SK-N-SH (cell line): ENCODE results near the gene KIF18A. TPM values are rescaled to one million over a fixed set of nuclear protein-coding genes. Genes with fewer than 3 reads are reported as not detected.

Source experiments
- CTCF ChIA-PET: fragments of 300-600, 350-600 bp; formaldehyde crosslinking; extraction: SDS; loops from one replicate; lab custom pipeline; 2021; lab: Yijun Ruan, JAX
- POLR2A ChIA-PET: fragments of 350-600 bp; sonication (Branson Sonifier 250); formaldehyde crosslinking; extraction: SDS; loops from one replicate; lab custom pipeline; 2020; ENCODE audit warnings: antibody characterized with exemption, inconsistent platforms; lab: Yijun Ruan, JAX
- DNase-seq: peaks from one replicate; pipeline ENCODE4 v3.0.0; 2012
- H2AFZ ChIP-seq: fragments of 200-600 bp; sonication (generic); 2 replicates; pipeline ENCODE4 v1.8.1; 2016; ENCODE audit warnings: antibody characterized with exemption, mild to moderate bottlenecking, low read depth
- H3F3A ChIP-seq: fragments of 200-600 bp; sonication (generic); replicated peaks from 2 replicates; pipeline ENCODE3; 2016; ENCODE audit warnings: antibody characterized with exemption, mild to moderate bottlenecking; ENCODE audit not compliant: insufficient read depth
- H3K27ac ChIP-seq, 2 experiments: fragments of 200-500 bp in 1 of 2; fragments of 200-600 bp in 1 of 2; sonication (Bioruptor generic) in 1 of 2; sonication (generic), shearing (Covaris generic) in 1 of 2; 2 replicates each; pipeline versions ENCODE4 v1.5.1 to v1.6.1; 2014 to 2016; ENCODE audit warnings: low read depth in 2 of 2, inconsistent platforms in 1 of 2, low read length in 1 of 2, mild to moderate bottlenecking in 1 of 2, mixed read lengths in 1 of 2
- H3K27me3 ChIP-seq: fragments of 200-600 bp; sonication (generic), shearing (Covaris generic); 2 replicates; pipeline ENCODE4 v1.6.1; 2016; ENCODE audit warnings: mixed run types; ENCODE audit not compliant: insufficient read depth
- H3K36me3 ChIP-seq, 2 experiments: fragments of 200-500 bp in 1 of 2; fragments of 200-600 bp in 1 of 2; sonication (Bioruptor generic) in 1 of 2; sonication (generic) in 1 of 2; replicated peaks in 1 of 2; 2 replicates each; pipeline versions ENCODE3 to v1.5.1; 2014 to 2016; ENCODE audit warnings: low read length in 1 of 2, mild to moderate bottlenecking in 1 of 2; ENCODE audit not compliant: insufficient read depth in 2 of 2, control insufficient read depth in 1 of 2
- H3K4me1 ChIP-seq, 2 experiments: fragments of 200-500 bp in 1 of 2; fragments of 200-600 bp in 1 of 2; sonication (Bioruptor generic) in 1 of 2; sonication (generic), shearing (Covaris generic) in 1 of 2; 2 replicates each; pipeline versions ENCODE4 v1.5.1 to v1.6.1; 2014 to 2016; ENCODE audit warnings: low read depth in 1 of 2, low read length in 1 of 2, mixed run types in 1 of 2; ENCODE audit not compliant: insufficient read depth in 2 of 2, control insufficient read depth in 1 of 2
- H3K4me2 ChIP-seq: fragments of 200-600 bp; sonication (generic), shearing (Covaris generic); 2 replicates; pipeline ENCODE4 v1.6.1; 2017; ENCODE audit warnings: mixed run types
- H3K4me3 ChIP-seq, 2 experiments: fragments of 200-500 bp in 1 of 2; fragments of 200-600 bp in 1 of 2; sonication (Bioruptor generic) in 1 of 2; sonication (generic), shearing (Covaris generic) in 1 of 2; 2 replicates each; pipeline versions ENCODE4 v1.5.1 to v1.8.1; 2014 to 2016; ENCODE audit warnings: low read depth in 2 of 2, inconsistent platforms in 1 of 2, low read length in 1 of 2, mild to moderate bottlenecking in 1 of 2, mixed read lengths in 1 of 2, moderate library complexity in 1 of 2
- H3K79me2 ChIP-seq: fragments of 200-600 bp; sonication (generic); 2 replicates; pipeline ENCODE4 v1.8.1; 2017; ENCODE audit warnings: mild to moderate bottlenecking; ENCODE audit not compliant: insufficient read depth
- H3K9ac ChIP-seq: fragments of 200-600 bp; sonication (generic); 2 replicates; pipeline ENCODE4 v1.6.1; 2017; ENCODE audit warnings: mixed run types
- H3K9me2 ChIP-seq: fragments of 200-600 bp; sonication (generic); 2 replicates; pipeline ENCODE4 v1.6.1; 2017; ENCODE audit warnings: mixed run types
- H3K9me3 ChIP-seq: fragments of 200-600 bp; sonication (generic); 2 replicates; pipeline ENCODE4 v1.6.1; 2017; ENCODE audit warnings: mixed run types, mild to moderate bottlenecking, moderate library complexity
- H4K20me1 ChIP-seq: fragments of 200-600 bp; sonication (generic); 2 replicates; pipeline ENCODE4 v1.6.1; 2017; ENCODE audit warnings: mild to moderate bottlenecking, mixed run types; ENCODE audit not compliant: insufficient read depth
- EP300 ChIP-seq, 2 experiments: IDR thresholded peaks; 2 replicates each; pipeline versions ENCODE4 v1.4.0 to v1.6.1; 2012; ENCODE audit warnings: borderline replicate concordance in 1 of 2, low read depth in 1 of 2, low read length in 1 of 2
- EZH2phosphoT487 ChIP-seq: fragments of 200-600 bp; sonication (generic); IDR thresholded peaks from 2 replicates; pipeline ENCODE4 v1.6.1; 2017; ENCODE audit warnings: low read depth, mixed run types, mild to moderate bottlenecking, antibody characterized with exemption, moderate library complexity, borderline replicate concordance
- FOSL2 ChIP-seq: IDR thresholded peaks from 2 replicates; pipeline ENCODE4 v1.4.0; 2012; ENCODE audit warnings: low read depth, mild to moderate bottlenecking, moderate library complexity, borderline replicate concordance
- FOXJ3 ChIP-seq: sonication (generic); formaldehyde crosslinking; IDR thresholded peaks from 2 replicates; pipeline ENCODE4 v1.5.1; 2020; ENCODE audit warnings: mild to moderate bottlenecking, missing genetic modification reagents
- JUND ChIP-seq: IDR thresholded peaks from 2 replicates; pipeline ENCODE4 v1.4.0; 2012
- MEF2A ChIP-seq: IDR thresholded peaks from 2 replicates; pipeline ENCODE4 v1.4.0; 2012; ENCODE audit warnings: low read depth, borderline replicate concordance
- NFIC ChIP-seq: IDR thresholded peaks from 2 replicates; pipeline ENCODE4 v1.4.0; 2012; ENCODE audit warnings: borderline replicate concordance
- POLR2AphosphoS5 ChIP-seq: IDR thresholded peaks from 2 replicates; pipeline ENCODE4 v1.6.1; 2012; ENCODE audit warnings: low read depth, low read length
- RCOR1 ChIP-seq: fragments of 150-350 bp; IDR thresholded peaks from 2 replicates; pipeline ENCODE4 v1.6.1; 2017; ENCODE audit warnings: antibody characterized with exemption, low read length
- RXRA ChIP-seq: IDR thresholded peaks from 2 replicates; pipeline ENCODE4 v1.4.0; 2012; ENCODE audit warnings: low read depth, mild to moderate bottlenecking, borderline replicate concordance
- TCF12 ChIP-seq: IDR thresholded peaks from 2 replicates; pipeline ENCODE4 v1.4.0; 2012
- YY1 ChIP-seq: IDR thresholded peaks from 2 replicates; pipeline ENCODE4 v1.4.0; 2012; ENCODE audit warnings: low read depth, mild to moderate bottlenecking
- WGBS: methylation state at CpG from one replicate; pipeline ENCODE4 v1.1.6; 2017; ENCODE audit warnings: low lambda C conversion rate; 5-methylcytosine and 5-hydroxymethylcytosine counted together
- polyA plus RNA-seq, 3 experiments: library from polyadenylated mRNA; depleted of rRNA; stranded (reverse); fragments of >200 nt; gene quantifications; 2 replicates each; pipeline ENCODE4 v1.2.3, GENCODE V29; 2012
- TF ChIP-seq, protein P1 (sequence below): IDR thresholded peaks from 2 replicates; pipeline ENCODE4 v1.6.1; 2012; ENCODE audit warnings: mild to moderate bottlenecking, low read depth, low read length, moderate library complexity
- TF ChIP-seq, protein P2 (sequence below): fragments of 150-350 bp; IDR thresholded peaks from 2 replicates; pipeline ENCODE4 v1.6.1; 2017; ENCODE audit warnings: antibody characterized with exemption, low read length, low read depth, borderline replicate concordance
- TF ChIP-seq, protein P3 (sequence below): IDR thresholded peaks from 2 replicates; pipeline ENCODE4 v1.4.0; 2012; ENCODE audit warnings: low read depth, borderline replicate concordance

The KIF18A gene
- polyA plus RNA-seq, 1 of the 3 experiments (the other 2 are of a cell fraction), result 3.8 TPM

DNA sequence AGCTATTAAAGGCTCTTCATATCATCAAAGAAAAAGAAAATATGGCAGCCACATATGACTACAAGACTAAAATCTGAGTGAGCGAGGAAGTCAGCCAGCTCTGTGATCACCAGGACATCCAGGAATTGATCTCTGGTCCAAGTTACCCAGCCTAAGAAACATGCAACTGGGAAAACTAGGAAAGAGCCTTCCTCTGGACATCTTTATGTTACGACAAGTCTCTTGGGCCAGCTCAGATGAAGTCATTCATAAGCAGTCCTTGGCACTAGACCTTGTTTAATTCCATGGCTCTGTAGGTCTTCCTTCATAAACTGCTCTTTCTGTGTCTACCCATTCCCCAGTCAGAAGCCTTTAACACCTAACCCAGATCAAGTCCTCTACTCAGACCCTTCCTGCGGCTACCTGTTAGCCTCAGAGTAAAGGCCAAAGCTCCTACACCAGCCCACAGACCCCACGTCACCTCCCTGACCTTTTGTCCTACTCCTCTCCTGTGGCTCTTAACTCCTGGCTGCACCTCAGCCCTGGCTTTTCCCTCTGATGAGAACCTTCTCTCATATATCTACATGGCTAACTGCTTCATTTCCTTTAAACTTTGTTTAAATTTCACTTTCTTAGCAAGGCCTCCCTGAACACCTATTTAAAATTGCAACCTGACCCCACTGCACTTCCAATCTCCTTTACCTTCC lies 134.0 kb downstream of the KIF18A start:
- Histone ChIP-seq H3K4me2 (no peak overlapping the region), H3F3A (no peaks in the 10 kb centered on the region), H3K9ac (no peak overlapping the region), H3K27ac (no peak overlapping the region), H3K9me2 (no peaks in the 10 kb centered on the region), H3K79me2 (no peaks in the 10 kb centered on the region), H3K9me3 (no peaks in the 10 kb centered on the region), H4K20me1 (no peaks in the 10 kb centered on the region), H3K4me3 (no peak overlapping the region), H2AFZ (no peak overlapping the region), H3K4me1 (no peaks in the 10 kb centered on the region), H3K27me3 (no peaks in the 10 kb centered on the region), H3K36me3 (no peaks in the 10 kb centered on the region)
- CTCF ChIA-PET, result no interaction called here
- WGBS, result 91% methylated on average over 4 of the region's 4 CpGs
- POLR2A ChIA-PET, result no interaction called here
- no peak for TF ChIP-seq RXRA
- TF ChIP-seq FOXJ3 (CRISPR knock-in tag), result no peak
- TF ChIP-seq JUND, result no peak
- no peak for TF ChIP-seq MEF2A
- TF ChIP-seq, protein P1, sequence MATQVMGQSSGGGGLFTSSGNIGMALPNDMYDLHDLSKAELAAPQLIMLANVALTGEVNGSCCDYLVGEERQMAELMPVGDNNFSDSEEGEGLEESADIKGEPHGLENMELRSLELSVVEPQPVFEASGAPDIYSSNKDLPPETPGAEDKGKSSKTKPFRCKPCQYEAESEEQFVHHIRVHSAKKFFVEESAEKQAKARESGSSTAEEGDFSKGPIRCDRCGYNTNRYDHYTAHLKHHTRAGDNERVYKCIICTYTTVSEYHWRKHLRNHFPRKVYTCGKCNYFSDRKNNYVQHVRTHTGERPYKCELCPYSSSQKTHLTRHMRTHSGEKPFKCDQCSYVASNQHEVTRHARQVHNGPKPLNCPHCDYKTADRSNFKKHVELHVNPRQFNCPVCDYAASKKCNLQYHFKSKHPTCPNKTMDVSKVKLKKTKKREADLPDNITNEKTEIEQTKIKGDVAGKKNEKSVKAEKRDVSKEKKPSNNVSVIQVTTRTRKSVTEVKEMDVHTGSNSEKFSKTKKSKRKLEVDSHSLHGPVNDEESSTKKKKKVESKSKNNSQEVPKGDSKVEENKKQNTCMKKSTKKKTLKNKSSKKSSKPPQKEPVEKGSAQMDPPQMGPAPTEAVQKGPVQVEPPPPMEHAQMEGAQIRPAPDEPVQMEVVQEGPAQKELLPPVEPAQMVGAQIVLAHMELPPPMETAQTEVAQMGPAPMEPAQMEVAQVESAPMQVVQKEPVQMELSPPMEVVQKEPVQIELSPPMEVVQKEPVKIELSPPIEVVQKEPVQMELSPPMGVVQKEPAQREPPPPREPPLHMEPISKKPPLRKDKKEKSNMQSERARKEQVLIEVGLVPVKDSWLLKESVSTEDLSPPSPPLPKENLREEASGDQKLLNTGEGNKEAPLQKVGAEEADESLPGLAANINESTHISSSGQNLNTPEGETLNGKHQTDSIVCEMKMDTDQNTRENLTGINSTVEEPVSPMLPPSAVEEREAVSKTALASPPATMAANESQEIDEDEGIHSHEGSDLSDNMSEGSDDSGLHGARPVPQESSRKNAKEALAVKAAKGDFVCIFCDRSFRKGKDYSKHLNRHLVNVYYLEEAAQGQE, result no peak
- TF ChIP-seq EZH2phosphoT487, result no peak
- TF ChIP-seq FOSL2, result no peak
- TF ChIP-seq, protein P2, sequence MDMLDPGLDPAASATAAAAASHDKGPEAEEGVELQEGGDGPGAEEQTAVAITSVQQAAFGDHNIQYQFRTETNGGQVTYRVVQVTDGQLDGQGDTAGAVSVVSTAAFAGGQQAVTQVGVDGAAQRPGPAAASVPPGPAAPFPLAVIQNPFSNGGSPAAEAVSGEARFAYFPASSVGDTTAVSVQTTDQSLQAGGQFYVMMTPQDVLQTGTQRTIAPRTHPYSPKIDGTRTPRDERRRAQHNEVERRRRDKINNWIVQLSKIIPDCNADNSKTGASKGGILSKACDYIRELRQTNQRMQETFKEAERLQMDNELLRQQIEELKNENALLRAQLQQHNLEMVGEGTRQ, result no peak
- no peak for TF ChIP-seq TCF12
- no peak for TF ChIP-seq YY1
- TF ChIP-seq NFIC, result no peak
- no peak for TF ChIP-seq POLR2AphosphoS5
- DNase-seq, result no peak

DNA sequence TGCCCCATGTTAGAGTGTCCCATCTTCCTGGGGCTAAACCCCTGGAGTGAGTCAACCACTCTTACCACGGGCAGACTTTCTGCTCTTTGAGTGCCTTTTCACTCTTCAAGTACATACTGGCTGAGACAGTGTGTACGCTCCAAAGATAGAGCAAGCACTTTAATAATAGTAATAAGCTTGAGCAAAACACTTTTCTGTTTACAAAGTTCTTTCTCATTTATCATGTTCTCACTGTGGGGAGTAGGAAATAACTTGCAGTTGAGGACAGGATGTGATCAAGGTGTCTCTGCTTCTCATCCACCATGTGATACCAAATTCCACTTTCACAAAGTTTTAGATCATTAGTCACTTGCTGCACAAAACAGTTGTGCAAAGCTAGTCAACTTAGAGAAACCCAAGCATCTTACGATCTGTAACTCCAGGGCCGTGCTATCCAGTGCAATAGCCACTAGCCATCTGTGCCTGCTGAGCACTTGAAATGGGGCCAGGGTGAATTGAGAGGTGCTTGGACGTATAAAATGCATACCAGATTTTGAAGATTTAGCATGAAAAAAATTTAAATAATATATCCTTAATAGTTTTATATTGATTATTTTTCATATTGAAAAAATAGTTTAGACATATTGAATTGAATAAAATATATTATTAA lies 135.3 kb downstream of the KIF18A start:
- Histone ChIP-seq H3K79me2 (no peaks in the 10 kb centered on the region), H3K36me3 (no peaks in the 10 kb centered on the region), H3K4me2 (no peak overlapping the region), H4K20me1 (no peaks in the 10 kb centered on the region), H3F3A (no peaks in the 10 kb centered on the region), H3K27me3 (no peaks in the 10 kb centered on the region), H3K9me2 (no peaks in the 10 kb centered on the region), H3K4me3 (no peak overlapping the region), H3K4me1 (peaks cover 0 to 5% of the 10 kb centered on the region in 2 experiments; a peak in 1 of 4 replicates), H3K27ac (no peak overlapping the region), H3K9me3 (no peaks in the 10 kb centered on the region)
- CTCF ChIA-PET, result interaction anchor here (0.6 kb wide), 1 partner anchor 809 kb away, joined by 3 read pairs; no protein-coding TSS in a partner anchor
- 73% methylated on average over 5 of the region's 5 CpGs for WGBS
- no peak for DNase-seq
- TF ChIP-seq RCOR1, result no peak
- no peak for TF ChIP-seq JUND
- no peak for TF ChIP-seq EZH2phosphoT487
- no peak for TF ChIP-seq POLR2AphosphoS5
- no peak for TF ChIP-seq MEF2A
- no peak for TF ChIP-seq FOXJ3 (CRISPR knock-in tag)
- no peak for TF ChIP-seq YY1
- no peak for TF ChIP-seq RXRA
- TF ChIP-seq, protein P3, sequence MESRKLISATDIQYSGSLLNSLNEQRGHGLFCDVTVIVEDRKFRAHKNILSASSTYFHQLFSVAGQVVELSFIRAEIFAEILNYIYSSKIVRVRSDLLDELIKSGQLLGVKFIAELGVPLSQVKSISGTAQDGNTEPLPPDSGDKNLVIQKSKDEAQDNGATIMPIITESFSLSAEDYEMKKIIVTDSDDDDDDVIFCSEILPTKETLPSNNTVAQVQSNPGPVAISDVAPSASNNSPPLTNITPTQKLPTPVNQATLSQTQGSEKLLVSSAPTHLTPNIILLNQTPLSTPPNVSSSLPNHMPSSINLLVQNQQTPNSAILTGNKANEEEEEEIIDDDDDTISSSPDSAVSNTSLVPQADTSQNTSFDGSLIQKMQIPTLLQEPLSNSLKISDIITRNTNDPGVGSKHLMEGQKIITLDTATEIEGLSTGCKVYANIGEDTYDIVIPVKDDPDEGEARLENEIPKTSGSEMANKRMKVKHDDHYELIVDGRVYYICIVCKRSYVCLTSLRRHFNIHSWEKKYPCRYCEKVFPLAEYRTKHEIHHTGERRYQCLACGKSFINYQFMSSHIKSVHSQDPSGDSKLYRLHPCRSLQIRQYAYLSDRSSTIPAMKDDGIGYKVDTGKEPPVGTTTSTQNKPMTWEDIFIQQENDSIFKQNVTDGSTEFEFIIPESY, result no peak
- no peak for TF ChIP-seq EP300 (IDR thresholded peaks at IDR 0.05; ENCODE audit: borderline replicate concordance in 1 of 2, low read depth in 1 of 2, low read length in 1 of 2)
- TF ChIP-seq, all 33 proteins: peak for 0
- Histone ChIP-seq H2AFZ (no peak overlapping the region), H3K9ac (no peak overlapping the region)
- POLR2A ChIA-PET, result no interaction called here
